GM18520 (cell line): Measurements from ENCODE around the gene SYT1.

Experiments
- ATAC-seq: cut with Tn5 transposase; IDR thresholded peaks from one replicate; pipeline ENCODE4 v1.9.1; 2021; ENCODE audit not compliant: unreplicated experiment

Gene SYT1

GRCh38 chr12:78891646-78892353, 27.2 kb downstream of the SYT1 start:
- ATAC-seq, result no peak

- no peak for ATAC-seq
Observed at GRCh38 chr12:78898416-78898815, 33.8 kb downstream of the SYT1 start.

- peak; percentile 46 for ATAC-seq
Observed at GRCh38 chr12:78914859-78915331, 50.3 kb downstream of the SYT1 start.

GRCh38 chr12:78916845-78917480, 52.4 kb downstream of the SYT1 start:
- no peak for ATAC-seq

GRCh38 chr12:78917513-78917912, 52.9 kb downstream of the SYT1 start:
- ATAC-seq, result no peak

- ATAC-seq, result no peak
Observed at GRCh38 chr12:78918268-78918667, 53.7 kb downstream of the SYT1 start.

GRCh38 chr12:78928200-78929074, 63.9 kb downstream of the SYT1 start:
- ATAC-seq, result no peak

- ATAC-seq, result no peak
Observed at GRCh38 chr12:78929075-78929418, 64.5 kb downstream of the SYT1 start.

- no peak for ATAC-seq
Observed at GRCh38 chr12:78931466-78931990, 67.0 kb downstream of the SYT1 start.

- no peak for ATAC-seq
Observed at GRCh38 chr12:78933014-78933413, 68.4 kb downstream of the SYT1 start.

- no peak for ATAC-seq
Observed at GRCh38 chr12:78938341-78939084, 73.9 kb downstream of the SYT1 start.

GRCh38 chr12:78949532-78949931, 85.0 kb downstream of the SYT1 start:
- ATAC-seq, result no peak

GRCh38 chr12:78951803-78952551, 87.4 kb downstream of the SYT1 start:
- ATAC-seq, result no peak

- no peak for ATAC-seq
Observed at GRCh38 chr12:78952552-78952929, 88.0 kb downstream of the SYT1 start.

GRCh38 chr12:78958941-78959340, 94.4 kb downstream of the SYT1 start:
- ATAC-seq, result no peak

GRCh38 chr12:78959556-78959955, 95.0 kb downstream of the SYT1 start:
- no peak for ATAC-seq

GRCh38 chr12:78961171-78961570, 96.6 kb downstream of the SYT1 start:
- no peak for ATAC-seq

GRCh38 chr12:78963439-78964227, 99.1 kb downstream of the SYT1 start:
- ATAC-seq, result no peak

GRCh38 chr12:78964521-78964920, 99.9 kb downstream of the SYT1 start:
- ATAC-seq, result no peak
